H9 (cell line): ENCODE data around the gene ARPC2. TPM values are rescaled to one million over a fixed set of nuclear protein-coding genes. Genes with fewer than 3 reads are reported as not detected.

ENCODE experiments used
- DNase-seq: peaks from one replicate; pipeline ENCODE4 v3.0.0-alpha.2; 2017
- H2AFZ ChIP-seq: one replicate; pipeline ENCODE4 v1.6.1; 2013; ENCODE audit warnings: mild to moderate bottlenecking, low read length, control low read depth, moderate library complexity
- H2AK5ac ChIP-seq: 2 replicates; pipeline ENCODE4 v1.6.1; 2013; ENCODE audit warnings: low read length, control low read depth, mixed read lengths; ENCODE audit not compliant: insufficient read length
- H2BK120ac ChIP-seq: one replicate; pipeline ENCODE4 v1.6.1; 2013; ENCODE audit warnings: low read depth, mild to moderate bottlenecking, low read length, control low read depth, inconsistent platforms; ENCODE audit not compliant: poor library complexity, severe bottlenecking
- H2BK12ac ChIP-seq: 2 replicates; pipeline ENCODE4 v1.6.1; 2013; ENCODE audit warnings: low read length, control low read depth, mixed read lengths, low read depth; ENCODE audit not compliant: insufficient read length
- H2BK15ac ChIP-seq: 2 replicates; pipeline ENCODE4 v1.6.1; 2013; ENCODE audit warnings: low read depth, low read length, control low read depth
- H2BK20ac ChIP-seq: one replicate; pipeline ENCODE4 v1.6.1; 2013; ENCODE audit warnings: low read depth, mild to moderate bottlenecking, low read length, control low read depth, inconsistent platforms; ENCODE audit not compliant: poor library complexity, severe bottlenecking
- H2BK5ac ChIP-seq: 2 replicates; pipeline ENCODE4 v1.6.1; 2013; ENCODE audit warnings: low read length, control low read depth, mixed read lengths; ENCODE audit not compliant: insufficient read length
- H3K14ac ChIP-seq: 2 replicates; pipeline ENCODE4 v1.6.1; 2013; ENCODE audit warnings: low read length, control low read depth; ENCODE audit not compliant: insufficient read depth
- H3K18ac ChIP-seq: 2 replicates; pipeline ENCODE4 v1.6.1; 2013; ENCODE audit warnings: low read depth, mild to moderate bottlenecking, mixed read lengths, low read length, control low read depth; ENCODE audit not compliant: insufficient read length
- H3K23ac ChIP-seq: 2 replicates; pipeline ENCODE4 v1.6.1; 2013; ENCODE audit warnings: low read length, control low read depth, mixed read lengths, low read depth; ENCODE audit not compliant: insufficient read length
- H3K23me2 ChIP-seq: 2 replicates; pipeline ENCODE4 v1.6.1; 2013; ENCODE audit warnings: low read depth, mild to moderate bottlenecking, mixed read lengths, low read length, control low read depth; ENCODE audit not compliant: insufficient read length, poor library complexity, severe bottlenecking
- H3K27ac ChIP-seq: 2 replicates; pipeline ENCODE4 v1.5.1; 2013; ENCODE audit warnings: low read length, control low read depth, mixed read lengths, low read depth; ENCODE audit not compliant: insufficient read length
- H3K27me3 ChIP-seq: 2 replicates; pipeline ENCODE4 v1.6.1; 2013; ENCODE audit warnings: low read length, control low read depth, inconsistent platforms; ENCODE audit not compliant: insufficient read depth
- H3K4ac ChIP-seq: 2 replicates; pipeline ENCODE4 v1.6.1; 2013; ENCODE audit warnings: low read depth, mild to moderate bottlenecking, control low read depth, inconsistent platforms, low read length, moderate library complexity
- H3K4me1 ChIP-seq: 2 replicates; pipeline ENCODE4 v1.6.1; 2013; ENCODE audit warnings: low read length, control low read depth, inconsistent platforms; ENCODE audit not compliant: insufficient read depth
- H3K4me2 ChIP-seq: 2 replicates; pipeline ENCODE4 v1.6.1; 2013; ENCODE audit warnings: low read length, control low read depth, mixed read lengths; ENCODE audit not compliant: insufficient read length, insufficient read depth
- H3K56ac ChIP-seq: 2 replicates; pipeline ENCODE4 v1.6.1; 2013; ENCODE audit warnings: low read depth, mild to moderate bottlenecking, mixed read lengths, low read length, control low read depth; ENCODE audit not compliant: insufficient read length
- H3K79me1 ChIP-seq: 2 replicates; pipeline ENCODE4 v1.6.1; 2013; ENCODE audit warnings: low read depth, mild to moderate bottlenecking, moderate library complexity, low read length, control low read depth, inconsistent platforms; ENCODE audit not compliant: insufficient read depth, poor library complexity, severe bottlenecking
- H3K79me2 ChIP-seq: 2 replicates; pipeline ENCODE4 v1.6.1; 2013; ENCODE audit warnings: low read length, control low read depth, inconsistent platforms; ENCODE audit not compliant: insufficient read depth
- H3K9ac ChIP-seq: 2 replicates; pipeline ENCODE4 v1.6.1; 2013; ENCODE audit warnings: low read length, control low read depth, mixed read lengths; ENCODE audit not compliant: insufficient read length; ENCODE audit errors: extremely low read depth
- H3K9me3 ChIP-seq: one replicate; pipeline ENCODE4 v1.6.1; 2013; ENCODE audit warnings: low read depth, low read length, inconsistent platforms; ENCODE audit not compliant: control insufficient read depth
- H3T11ph ChIP-seq: one replicate; pipeline ENCODE4 v1.6.1; 2013; ENCODE audit warnings: mild to moderate bottlenecking, low read length, control low read depth, inconsistent platforms
- H4K20me1 ChIP-seq: one replicate; pipeline ENCODE4 v1.6.1; 2013; ENCODE audit not compliant: control insufficient read depth, insufficient read length, insufficient read depth
- H4K5ac ChIP-seq: 2 replicates; pipeline ENCODE4 v1.6.1; 2013; ENCODE audit warnings: low read depth, mild to moderate bottlenecking, mixed read lengths, low read length, control low read depth; ENCODE audit not compliant: insufficient read length
- H4K8ac ChIP-seq: replicated peaks from 2 replicates; pipeline ENCODE4 v1.6.1; 2013; ENCODE audit warnings: low read length, control low read depth, mixed read lengths, low read depth; ENCODE audit not compliant: insufficient read length
- H4K91ac ChIP-seq: 2 replicates; pipeline ENCODE4 v1.6.1; 2013; ENCODE audit warnings: low read depth, mild to moderate bottlenecking, moderate library complexity, mixed read lengths, low read length, control low read depth; ENCODE audit not compliant: insufficient read length
- H3K27ac Mint-ChIP-seq, 3 experiments: 2 replicates in 2 of 3; 3 replicates in 1 of 3; pipeline ENCODE4 v1.8.0; 2020 to 2021; ENCODE audit warnings: mixed read lengths in 3 of 3, mild to moderate bottlenecking in 1 of 3, moderate library complexity in 1 of 3
- H3K27me3 Mint-ChIP-seq: 2 replicates; pipeline ENCODE4 v1.8.0; 2021; ENCODE audit warnings: low read depth, mild to moderate bottlenecking, moderate library complexity, mixed read lengths
- H3K36me3 Mint-ChIP-seq, 3 experiments: 2 replicates in 2 of 3; 3 replicates in 1 of 3; pipeline ENCODE4 v1.8.0; 2020 to 2021; ENCODE audit warnings: low read depth in 3 of 3, mixed read lengths in 3 of 3; ENCODE audit not compliant: insufficient read depth in 1 of 3
- H3K4me1 Mint-ChIP-seq, 2 experiments: 2 replicates each; pipeline ENCODE4 v1.8.0; 2020; ENCODE audit warnings: mixed read lengths in 2 of 2
- H3K4me3 Mint-ChIP-seq, 2 experiments: 2 replicates in 1 of 2; 3 replicates in 1 of 2; pipeline ENCODE4 v1.8.0; 2020 to 2021; ENCODE audit warnings: mild to moderate bottlenecking in 2 of 2, mixed read lengths in 2 of 2, moderate library complexity in 1 of 2
- H3K9me3 Mint-ChIP-seq, 2 experiments: 2 replicates in 1 of 2; 3 replicates in 1 of 2; pipeline ENCODE4 v1.8.0; 2020; ENCODE audit warnings: mild to moderate bottlenecking in 2 of 2, mixed read lengths in 2 of 2, moderate library complexity in 1 of 2
- CTCF ChIP-seq: fragments of 200-600 bp; sonication (generic); conservative IDR thresholded peaks from 3 replicates; pipeline ENCODE4 v1.8.0; 2021; ENCODE audit warnings: antibody characterized with exemption, mild to moderate bottlenecking
- WGBS: extraction: QIAGEN DNeasy Blood & Tissue Kit; methylation state at CpG from one replicate; pipeline ENCODE4 v1.1.7; 2013; ENCODE audit warnings: missing lambda C conversion rate, low lambda C conversion rate, mixed read lengths; ENCODE audit not compliant: insufficient read length; ENCODE audit errors: extremely low coverage; 5-methylcytosine and 5-hydroxymethylcytosine counted together
- total RNA-seq: library from RNA; stranded (reverse); gene quantifications from 2 replicates; pipeline ENCODE4 v1.2.1, GENCODE V29; 2021

The ARPC2 gene
- total RNA-seq, 1 experiment from 2014 or later: 197 TPM

DNA sequence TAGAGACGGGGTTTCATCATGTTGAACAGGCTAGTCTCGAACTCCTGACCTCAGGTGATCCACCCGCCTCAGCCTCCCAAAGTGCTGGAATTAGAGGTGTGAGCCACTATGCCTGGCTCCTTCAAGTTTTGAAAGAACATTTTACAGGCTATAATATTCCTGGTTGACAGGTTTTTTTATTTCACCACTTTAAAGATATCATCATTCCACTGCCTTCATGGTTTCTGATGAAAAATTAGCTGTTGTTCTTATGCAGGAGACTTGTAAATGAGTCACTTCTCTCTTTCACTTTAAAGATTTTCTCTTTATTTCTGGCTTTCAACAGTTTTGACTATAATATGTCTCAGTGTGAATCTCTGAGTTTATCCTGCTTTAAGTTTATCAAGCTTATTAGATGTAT is 7.9 kb upstream of the ARPC2 start:
- Histone ChIP-seq H3T11ph (no peak overlapping the region), H3K14ac (no peak overlapping the region), H3K27me3 (no peaks in the 10 kb centered on the region), H3K9me3 (no peaks in the 10 kb centered on the region), H3K4me2 (no peak overlapping the region), H3K9ac (no peak overlapping the region), H2BK20ac (no peak overlapping the region), H3K56ac (no peak overlapping the region), H3K4me1 (0 out of 2 replicates have a peak, but pooled peaks cover 4% of the 10 kb centered on the region), H2BK12ac (no peak overlapping the region), H2AK5ac (no peak overlapping the region), H2BK5ac (no peak overlapping the region), H4K20me1 (no peaks in the 10 kb centered on the region), H4K91ac (no peak overlapping the region), H2BK120ac (no peak overlapping the region), H3K27ac (no peak overlapping the region), H4K5ac (no peak overlapping the region), H3K23ac (no peak overlapping the region), H3K79me1 (no peaks in the 10 kb centered on the region), H4K8ac (no peak overlapping the region), H3K79me2 (no peaks in the 10 kb centered on the region), H3K23me2 (no peaks in the 10 kb centered on the region), H3K4ac (no peak overlapping the region), H2AFZ (no peak overlapping the region), H2BK15ac (no peak overlapping the region), H3K18ac (no peak overlapping the region)
- no peaks in the 10 kb centered on the region; a peak in 1 of 7 replicates for H3K36me3 Mint-ChIP-seq
- no peak overlapping the region for H3K4me3 Mint-ChIP-seq
- no CpG with 5 or more reads among the region's 3 CpGs for WGBS
- H3K27me3 Mint-ChIP-seq: peaks cover 4% of the 10 kb centered on the region
- no peak overlapping the region for H3K27ac Mint-ChIP-seq
- H3K9me3 Mint-ChIP-seq: peaks cover 0 to 5% of the 10 kb centered on the region in 2 experiments; a peak in 2 of 5 replicates
- no peak for DNase-seq
- no peak for TF ChIP-seq CTCF
- H3K4me1 Mint-ChIP-seq: peaks cover 4 to 5% of the 10 kb centered on the region in 2 experiments
